Fibroblast of skin of scalp (primary cell): ENCODE results near the gene TNFRSF14.
A peak's percentile ranks its signal among the peaks of the same experiment; 100 is the strongest.
"Not testable (repeated sequence)": the region's sequence is repeated elsewhere in the genome, so short reads cannot be mapped to it uniquely, and the experiment has no call there.

Experiments used
- DNase-seq: peaks from one replicate; pipeline ENCODE4 v3.0.0-alpha.2; 2013

Gene TNFRSF14

GRCh38 chr1:2569060-2569459 is 12.9 kb downstream of the TNFRSF14 start:
- no peak for DNase-seq

DNA sequence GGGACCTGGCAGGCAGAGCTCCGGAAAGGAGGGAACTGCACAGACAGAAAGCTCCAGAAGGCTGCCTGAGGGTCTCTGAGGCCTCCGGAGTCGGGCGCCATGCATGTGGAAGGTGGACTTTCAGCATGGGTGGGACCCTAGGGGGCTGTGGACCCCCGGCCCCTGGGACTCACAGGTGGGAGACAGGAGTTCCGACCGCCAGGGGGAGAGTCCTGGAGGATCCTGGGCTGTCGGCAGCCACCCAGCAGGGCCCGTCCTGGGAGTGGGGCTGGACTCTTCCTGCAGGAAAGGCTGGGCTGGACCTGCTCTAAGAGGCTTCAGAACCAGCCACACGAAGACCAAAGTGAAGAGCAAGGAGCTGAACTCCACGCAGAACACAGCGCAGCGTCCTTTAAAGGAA is 13.5 kb downstream of the TNFRSF14 start:
- not testable (repeated sequence) for DNase-seq

DNA sequence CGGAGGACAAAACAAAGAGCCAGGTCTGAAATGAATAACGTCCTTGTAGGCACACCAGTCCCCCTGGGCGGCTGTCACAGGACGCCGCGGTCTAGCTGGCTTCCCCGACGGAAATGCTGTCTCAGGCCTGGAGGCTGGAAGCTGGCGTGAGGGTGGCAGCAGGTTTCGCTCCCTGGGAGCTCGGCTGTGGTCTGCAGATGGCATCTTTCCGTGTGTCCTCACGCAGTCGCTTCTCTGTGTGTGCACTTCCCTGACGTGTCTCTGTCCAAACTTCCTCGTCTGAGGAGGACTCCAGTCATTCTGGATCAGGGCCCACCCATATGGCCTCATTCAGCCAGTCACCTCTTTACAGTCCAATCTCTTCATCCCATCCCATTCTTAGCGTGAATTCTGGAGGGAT is 14.2 kb downstream of the TNFRSF14 start:
- DNase-seq, result no peak

- DNase-seq, result no peak
These were observed 15.2 kb downstream of the TNFRSF14 start for GRCh38 chr1:2571348-2571747.

DNA sequence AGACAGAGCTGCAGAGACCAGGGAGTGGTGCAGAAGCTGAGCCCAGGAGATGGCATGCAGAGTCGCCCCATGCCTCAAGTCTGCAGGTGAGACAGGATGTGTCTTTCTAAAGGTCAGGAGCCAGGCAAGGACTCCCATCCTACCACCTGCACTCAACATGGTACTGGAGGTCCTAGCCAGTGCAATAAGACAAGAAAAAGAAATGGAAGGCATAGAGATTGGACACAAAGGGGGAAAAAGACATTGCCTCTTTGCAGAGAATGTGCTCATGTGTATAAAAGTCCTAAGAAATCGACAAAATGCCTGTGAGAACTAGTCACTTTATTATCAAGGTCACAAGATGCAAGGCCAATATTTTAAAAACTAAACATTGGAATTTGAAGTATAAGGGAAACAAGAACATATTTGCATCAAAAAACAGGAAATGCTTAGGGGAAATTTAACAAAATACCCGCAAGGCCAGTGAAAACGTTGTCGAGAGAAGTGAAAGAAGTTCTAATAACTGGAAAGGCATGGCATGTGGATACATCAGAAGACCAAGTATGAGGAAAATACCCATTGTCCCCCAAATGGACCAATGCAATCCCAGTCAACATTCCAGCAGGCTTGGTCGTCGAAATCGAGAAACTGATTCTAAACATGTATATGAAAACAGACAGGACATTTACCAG is 17.2 kb downstream of the TNFRSF14 start:
- no peak for DNase-seq

- no peak for DNase-seq
These were observed 18.2 kb downstream of the TNFRSF14 start for GRCh38 chr1:2574350-2574749.

DNA sequence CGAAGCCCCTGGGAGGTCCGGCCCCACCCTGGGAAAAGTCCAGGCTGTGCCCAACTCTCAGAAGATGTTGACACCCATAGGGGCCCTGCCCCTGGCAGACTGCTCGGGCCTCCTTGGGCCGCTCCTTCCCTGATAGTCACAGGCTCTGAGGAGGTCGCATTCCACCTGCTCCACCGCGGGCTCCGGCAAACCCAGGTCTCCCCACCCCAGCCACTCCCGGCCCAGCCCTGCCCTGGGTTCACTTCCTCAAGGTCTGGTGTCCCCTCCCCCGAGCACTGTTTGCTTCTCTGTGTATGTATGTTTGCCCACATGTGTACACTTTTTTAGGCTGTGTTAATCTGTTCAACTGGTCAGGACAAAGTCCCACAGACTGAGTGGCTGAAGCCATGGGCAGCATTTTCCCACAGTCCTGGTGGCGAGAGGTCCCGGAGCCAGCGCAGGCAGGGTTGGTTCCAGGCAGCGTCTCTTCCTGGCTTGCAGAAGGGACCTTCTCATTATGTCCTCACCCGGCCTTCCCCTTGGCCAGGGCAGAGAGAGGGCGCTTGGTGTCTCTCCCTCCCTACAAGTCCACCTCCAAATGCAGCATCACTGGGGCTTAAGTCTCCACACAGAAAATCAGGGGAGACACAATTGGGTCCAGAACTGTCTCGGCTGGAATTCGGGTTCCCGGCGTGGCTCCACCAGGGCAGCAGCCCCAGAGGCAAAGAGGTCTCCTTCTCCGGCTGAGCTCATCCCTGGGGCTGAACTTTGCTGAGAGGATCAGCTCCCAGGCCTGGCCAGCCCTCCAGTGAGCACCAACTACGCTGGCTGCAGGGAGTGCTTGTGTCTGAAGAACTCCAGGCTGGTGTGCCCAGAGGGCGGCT is 19.9 kb downstream of the TNFRSF14 start:
- no peak for DNase-seq

GRCh38 chr1:2577565-2578075 is 21.4 kb downstream of the TNFRSF14 start:
- not testable (repeated sequence) for DNase-seq

DNA sequence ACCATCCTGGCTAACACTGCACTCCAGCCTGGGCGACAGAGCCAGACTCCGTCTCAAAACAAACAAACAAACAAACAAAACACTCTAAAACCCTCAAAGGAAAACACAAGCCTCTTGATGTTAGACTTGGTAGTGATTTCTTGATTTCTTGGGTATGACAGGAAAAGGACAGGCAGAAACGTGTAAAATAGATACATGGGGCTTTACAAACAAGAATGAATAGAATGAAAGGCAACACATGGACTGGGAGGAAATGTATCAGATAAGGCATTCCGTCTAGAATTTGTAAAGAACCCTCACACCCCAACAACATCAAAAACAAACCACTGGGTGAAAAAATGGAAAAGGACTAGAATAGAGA is 22.6 kb downstream of the TNFRSF14 start:
- no peak for DNase-seq

- DNase-seq, result no peak
These were observed 24.5 kb downstream of the TNFRSF14 start for GRCh38 chr1:2580691-2581090.

DNA sequence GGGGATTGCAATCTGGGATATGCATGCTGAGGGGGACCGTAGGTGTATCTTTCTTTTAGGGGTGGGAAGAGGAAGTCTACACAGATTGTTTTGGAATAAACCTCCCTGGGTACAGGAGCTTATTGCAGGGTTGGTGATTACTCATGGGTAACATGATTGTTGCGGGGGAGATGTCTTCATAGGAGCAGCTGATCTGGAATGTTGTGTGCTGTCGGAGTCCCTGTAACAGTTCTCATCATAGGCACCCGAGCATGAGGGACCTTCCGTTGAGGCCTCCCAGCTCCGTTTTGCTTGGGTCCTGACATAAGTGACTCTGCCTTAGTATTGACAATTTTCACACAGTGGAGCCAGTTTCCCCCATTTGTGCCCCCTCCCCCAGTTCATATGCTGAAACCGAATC is 26.2 kb downstream of the TNFRSF14 start:
- DNase-seq, result no peak

- DNase-seq, result peak; percentile 5
These were observed 27.2 kb downstream of the TNFRSF14 start for GRCh38 chr1:2583331-2583791.

GRCh38 chr1:2583871-2584351 is 27.7 kb downstream of the TNFRSF14 start:
- no peak for DNase-seq

DNA sequence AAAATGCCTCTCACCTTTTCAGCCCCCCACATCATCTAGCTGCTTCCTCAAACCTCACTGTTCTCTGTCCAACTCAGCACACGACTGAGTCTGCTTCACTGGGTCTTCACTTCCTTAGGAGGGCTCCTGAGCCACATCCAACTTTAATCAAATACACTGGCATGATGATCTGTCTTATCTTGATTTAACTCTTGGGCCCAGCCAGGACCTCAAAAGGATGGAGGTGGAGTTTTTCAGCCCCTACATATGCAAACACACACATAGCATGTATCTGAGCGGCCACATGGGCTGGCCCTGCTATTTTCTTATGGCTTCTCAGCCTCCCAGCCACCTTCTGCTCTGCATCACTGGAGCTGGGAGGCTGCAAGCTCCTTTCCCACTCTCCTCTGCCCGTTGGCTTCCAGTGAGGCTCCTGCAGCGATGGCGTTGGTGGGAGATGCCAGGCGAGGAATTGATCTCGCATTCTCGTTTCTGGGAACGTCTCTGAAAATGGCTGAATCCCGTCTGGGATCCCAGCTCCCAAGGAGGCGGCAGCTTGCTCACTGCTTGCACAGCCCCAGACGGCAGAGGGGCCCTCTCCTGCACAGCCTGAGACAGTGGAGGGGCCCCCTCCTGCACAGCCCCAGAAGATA is 28.6 kb downstream of the TNFRSF14 start:
- DNase-seq, result no peak

GRCh38 chr1:2585318-2586092 is 29.3 kb downstream of the TNFRSF14 start:
- DNase-seq, result peak; percentile 52

- peak; percentile 99 for DNase-seq
These were observed 30.2 kb downstream of the TNFRSF14 start, which contains the start of gene PRXL2B for GRCh38 chr1:2586154-2587070. PRXL2B (plus strand) TSS chr1:2586777; CDS start chr1:2586886, 109 bp downstream.

GRCh38 chr1:2587071-2587859 is 31.1 kb downstream of the TNFRSF14 start:
- DNase-seq, result no peak

DNA sequence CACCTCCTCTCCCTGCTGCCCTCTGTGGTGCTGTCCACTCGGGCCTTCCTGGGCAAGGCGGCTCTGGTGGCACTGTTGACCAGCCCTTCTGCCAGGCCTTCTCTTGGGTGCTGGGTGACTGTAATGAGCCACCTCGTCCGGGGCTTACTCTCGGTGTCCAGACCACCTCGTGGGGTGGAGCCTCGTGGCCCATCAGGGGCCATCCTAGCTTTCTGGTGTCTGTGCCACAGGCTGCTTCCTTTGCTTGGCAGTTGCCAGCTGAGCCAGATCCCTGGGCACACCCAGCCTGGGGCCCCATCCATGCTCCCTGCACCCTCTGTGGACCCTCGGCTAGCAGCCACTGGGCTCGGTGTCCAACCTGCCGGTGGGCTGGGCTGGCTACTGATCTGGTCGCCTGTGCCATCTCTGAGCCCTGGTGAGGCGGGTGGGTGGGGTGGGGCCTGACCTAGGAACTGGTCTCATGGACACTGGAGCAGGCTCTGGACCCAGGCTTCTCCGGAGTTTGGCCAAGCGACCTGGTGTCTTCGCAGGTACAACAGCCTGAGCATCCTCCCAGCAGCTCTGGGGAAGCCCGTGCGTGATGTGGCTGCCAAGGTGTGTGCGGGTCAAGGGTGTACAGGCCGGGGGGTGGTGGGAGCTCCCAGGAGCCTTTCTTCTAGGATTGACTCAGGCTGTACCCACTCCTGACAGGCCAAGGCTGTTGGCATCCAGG is 31.8 kb downstream of the TNFRSF14 start:
- no peak for DNase-seq

- no peak for DNase-seq
These were observed 32.7 kb downstream of the TNFRSF14 start for GRCh38 chr1:2588661-2589430.
